Measurements from ENCODE around the gene CFAP43.

Gene CFAP43

DNA sequence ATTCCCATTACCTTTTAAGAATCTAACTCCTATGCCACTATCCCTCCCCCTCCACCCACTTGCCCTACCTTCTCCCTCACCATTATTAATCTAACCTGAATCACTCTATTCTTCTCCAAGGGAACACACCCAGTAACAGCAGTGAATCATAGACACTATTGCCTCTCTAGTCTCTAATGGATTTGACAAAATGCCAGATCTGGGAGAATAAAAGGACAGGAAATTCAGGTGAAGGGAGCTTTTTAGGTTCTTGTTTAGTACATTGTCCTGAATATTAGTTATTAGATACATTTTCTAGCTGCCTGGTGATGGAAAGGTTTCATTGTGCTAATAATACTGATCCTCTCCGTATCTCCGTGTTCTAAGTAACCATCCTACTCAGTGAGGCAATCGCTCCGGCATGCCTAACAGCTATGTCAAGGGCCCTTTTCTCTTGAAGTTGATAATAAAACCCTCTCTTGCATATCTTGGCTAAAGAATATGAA is 114.3 kb downstream of the CFAP43 start:
- peak; percentile 69 for DNase-seq (ENCODE audit: low read depth, low spot score)
- TF ChIP-seq, protein P1, sequence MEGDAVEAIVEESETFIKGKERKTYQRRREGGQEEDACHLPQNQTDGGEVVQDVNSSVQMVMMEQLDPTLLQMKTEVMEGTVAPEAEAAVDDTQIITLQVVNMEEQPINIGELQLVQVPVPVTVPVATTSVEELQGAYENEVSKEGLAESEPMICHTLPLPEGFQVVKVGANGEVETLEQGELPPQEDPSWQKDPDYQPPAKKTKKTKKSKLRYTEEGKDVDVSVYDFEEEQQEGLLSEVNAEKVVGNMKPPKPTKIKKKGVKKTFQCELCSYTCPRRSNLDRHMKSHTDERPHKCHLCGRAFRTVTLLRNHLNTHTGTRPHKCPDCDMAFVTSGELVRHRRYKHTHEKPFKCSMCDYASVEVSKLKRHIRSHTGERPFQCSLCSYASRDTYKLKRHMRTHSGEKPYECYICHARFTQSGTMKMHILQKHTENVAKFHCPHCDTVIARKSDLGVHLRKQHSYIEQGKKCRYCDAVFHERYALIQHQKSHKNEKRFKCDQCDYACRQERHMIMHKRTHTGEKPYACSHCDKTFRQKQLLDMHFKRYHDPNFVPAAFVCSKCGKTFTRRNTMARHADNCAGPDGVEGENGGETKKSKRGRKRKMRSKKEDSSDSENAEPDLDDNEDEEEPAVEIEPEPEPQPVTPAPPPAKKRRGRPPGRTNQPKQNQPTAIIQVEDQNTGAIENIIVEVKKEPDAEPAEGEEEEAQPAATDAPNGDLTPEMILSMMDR (IDR thresholded peaks at IDR 0.05; ENCODE audit: low read depth, low read length) = no peak
- no peak overlapping the region for H3K4me3 ChIP-seq (ENCODE audit: low read depth, low read length)
- in situ Hi-C loops (cut with HindIII; ENCODE audit: low sequenced_read_pairs) = no loop called here

DNA sequence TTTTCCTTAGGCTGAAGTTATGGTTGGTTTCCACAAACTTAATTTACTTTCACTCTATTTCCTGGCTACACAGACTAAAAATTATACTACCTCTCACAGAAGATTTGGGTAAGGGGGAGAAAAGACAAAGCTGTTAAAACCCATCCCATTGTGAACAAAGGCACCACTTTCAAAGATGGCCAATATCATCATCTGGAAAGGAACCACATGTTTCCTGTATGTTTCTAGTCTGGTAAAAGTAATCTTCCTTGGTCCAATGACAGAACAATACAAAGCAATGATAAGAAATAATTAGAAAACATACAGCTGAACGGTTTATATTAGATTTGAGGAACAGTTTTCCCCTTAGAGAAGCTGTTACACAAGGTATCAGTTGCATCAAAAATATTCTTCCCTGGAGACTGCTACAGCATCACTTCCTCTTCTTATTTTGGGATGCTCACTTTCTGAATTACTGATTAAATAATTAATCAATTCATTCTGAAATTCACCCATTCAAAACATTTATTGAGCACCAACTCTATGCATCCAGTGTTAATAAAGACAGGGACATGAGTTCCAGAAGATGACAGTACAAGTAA is 118.7 kb downstream of the CFAP43 start:
- no peak for DNase-seq (ENCODE audit: low read depth, low spot score)
- in situ Hi-C loops (cut with HindIII; ENCODE audit: low sequenced_read_pairs) = no loop called here
- H3K4me3 ChIP-seq (ENCODE audit: low read depth, low read length) = no peak overlapping the region
- TF ChIP-seq, protein P1 (IDR thresholded peaks at IDR 0.05; ENCODE audit: low read depth, low read length) = no peak

DNA sequence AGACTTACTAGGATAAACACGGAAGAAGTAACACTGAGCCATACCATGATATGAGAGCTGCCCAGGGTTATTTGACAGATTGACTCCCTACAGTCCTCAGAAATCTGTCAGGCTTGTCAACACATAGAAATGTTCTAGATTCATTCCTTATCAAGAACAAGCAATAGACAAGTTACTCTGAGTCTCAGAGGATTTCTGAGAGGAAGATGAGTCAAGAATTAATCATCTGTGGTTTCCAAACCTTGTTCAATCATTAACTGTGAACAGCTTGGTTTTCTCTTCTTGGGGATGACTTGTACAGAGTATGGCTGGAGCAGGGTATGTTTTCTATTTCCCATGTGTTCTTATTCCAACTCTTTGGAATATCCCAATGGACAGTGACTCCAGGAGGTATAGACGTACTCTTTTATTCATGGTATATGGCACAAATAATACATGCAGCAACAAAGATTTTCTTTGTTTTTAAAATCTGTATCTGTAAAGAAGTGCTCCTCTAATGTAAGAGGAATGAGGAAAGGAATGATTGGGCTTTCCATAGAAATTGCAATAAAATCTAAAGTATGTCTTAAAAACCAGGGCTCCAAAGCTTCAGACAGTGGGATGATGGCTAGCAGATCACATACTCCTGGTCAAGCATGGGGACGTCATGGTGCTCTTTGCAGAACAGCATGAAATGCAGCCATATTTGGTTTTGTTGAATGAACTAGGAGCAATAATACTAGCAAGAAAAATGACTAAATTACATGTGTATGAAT is 122.1 kb downstream of the CFAP43 start:
- TF ChIP-seq, protein P1 (IDR thresholded peaks at IDR 0.05; ENCODE audit: low read depth, low read length) = no peak
- no peak overlapping the region for H3K4me3 ChIP-seq (ENCODE audit: low read depth, low read length)
- peak; percentile 71 for DNase-seq (ENCODE audit: low read depth, low spot score)
- in situ Hi-C loops (cut with HindIII; ENCODE audit: low sequenced_read_pairs) = no loop called here

DNA sequence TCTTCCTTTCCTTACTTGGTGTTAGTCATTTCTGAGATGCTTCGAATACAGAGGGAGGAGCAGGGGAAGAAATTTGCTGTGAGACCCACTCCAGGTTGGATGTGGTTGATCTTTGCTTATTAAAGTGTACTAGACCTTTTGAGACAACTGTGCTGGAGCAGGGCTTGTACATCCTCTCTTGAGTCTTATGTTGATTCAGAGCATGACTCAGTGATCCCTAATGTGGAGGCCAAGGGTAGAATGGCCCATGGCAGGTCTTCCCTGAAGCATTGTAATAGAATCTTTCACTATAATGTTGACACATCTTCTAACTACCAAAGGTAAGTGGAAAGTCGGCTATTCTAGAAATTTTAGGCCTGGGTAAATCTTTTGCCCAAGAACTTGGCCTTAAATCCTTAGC is 127.2 kb downstream of the CFAP43 start:
- in situ Hi-C loops (cut with HindIII; ENCODE audit: low sequenced_read_pairs) = no loop called here
- peak; percentile 35 for DNase-seq (ENCODE audit: low read depth, low spot score)
- TF ChIP-seq, protein P1 (IDR thresholded peaks at IDR 0.05; ENCODE audit: low read depth, low read length) = no peak
- H3K4me3 ChIP-seq (ENCODE audit: low read depth, low read length) = no peak overlapping the region

DNA sequence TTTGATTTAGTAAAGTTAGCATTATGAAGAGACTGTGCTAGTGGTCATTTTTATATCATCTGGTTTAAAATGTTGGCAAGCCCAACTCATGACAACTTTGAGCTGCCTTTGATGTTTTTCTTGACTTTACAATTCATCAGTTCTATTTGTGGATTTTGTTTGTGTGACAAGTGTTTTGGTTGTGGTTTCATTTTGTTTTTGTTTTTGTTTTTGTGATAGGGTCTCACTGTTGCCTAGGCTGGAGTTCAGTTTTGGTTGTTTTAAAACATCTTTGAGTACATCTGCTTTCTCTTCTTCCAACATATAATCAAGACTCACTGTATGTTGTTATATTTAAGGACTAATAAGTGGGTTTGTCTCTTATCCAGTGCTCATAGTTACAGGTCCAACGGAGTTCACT is 127.7 kb downstream of the CFAP43 start:
- TF ChIP-seq, protein P1 (IDR thresholded peaks at IDR 0.05; ENCODE audit: low read depth, low read length) = no peak
- in situ Hi-C loops (cut with HindIII; ENCODE audit: low sequenced_read_pairs) = no loop called here
- H3K4me3 ChIP-seq (ENCODE audit: low read depth, low read length) = no peak overlapping the region
- no peak for DNase-seq (ENCODE audit: low read depth, low spot score)

DNA sequence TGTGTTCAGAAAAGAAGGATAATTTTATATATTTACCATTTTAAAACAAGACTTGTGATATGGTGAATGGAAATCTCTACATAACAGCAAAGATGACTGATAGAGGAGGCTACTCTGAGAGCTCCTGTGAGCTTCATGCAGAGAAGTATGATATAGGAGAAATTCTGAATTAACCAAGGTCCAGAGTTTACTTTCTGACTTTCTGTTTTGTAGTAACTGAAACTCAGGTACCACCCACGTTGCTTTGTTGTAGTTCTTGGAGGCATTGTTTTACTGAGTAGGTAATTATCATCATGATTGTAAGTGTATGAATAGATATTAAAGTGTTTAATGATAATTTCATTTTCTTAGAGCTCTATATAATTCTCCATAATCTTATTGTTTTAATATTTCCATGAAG is 128.2 kb downstream of the CFAP43 start:
- TF ChIP-seq, protein P1 (IDR thresholded peaks at IDR 0.05; ENCODE audit: low read depth, low read length) = no peak
- DNase-seq (ENCODE audit: low read depth, low spot score) = no peak
- in situ Hi-C loops (cut with HindIII; ENCODE audit: low sequenced_read_pairs) = no loop called here
- no peak overlapping the region for H3K4me3 ChIP-seq (ENCODE audit: low read depth, low read length)

Measured in astrocyte of the spinal cord (primary cell).